BLaER1 (cell line): ENCODE measurements around the gene CADM1.

Experiments used
- H3K27ac ChIP-seq: shearing (Covaris generic); formaldehyde crosslinking; 2 replicates; pipeline ENCODE4 v1.8.1; 2022
- H3K27me3 ChIP-seq: shearing (Covaris generic); formaldehyde crosslinking; 2 replicates; pipeline ENCODE4 v1.8.1; 2022
- H3K36me3 ChIP-seq: shearing (Covaris generic); formaldehyde crosslinking; 2 replicates; pipeline ENCODE4 v1.8.1; 2022
- H3K4me1 ChIP-seq: shearing (Covaris generic); formaldehyde crosslinking; 2 replicates; pipeline ENCODE4 v1.8.1; 2022
- H3K4me2 ChIP-seq: shearing (Covaris generic); formaldehyde crosslinking; 2 replicates; pipeline ENCODE4 v1.8.1; 2022
- H3K4me3 ChIP-seq: shearing (Covaris generic); formaldehyde crosslinking; 2 replicates; pipeline ENCODE4 v1.8.1; 2022
- H3K9ac ChIP-seq: shearing (Covaris generic); formaldehyde crosslinking; 2 replicates; pipeline ENCODE4 v1.8.1; 2022
- H3K9me3 ChIP-seq: shearing (Covaris generic); formaldehyde crosslinking; 2 replicates; pipeline ENCODE4 v1.8.1; 2022
- H4K20me1 ChIP-seq: shearing (Covaris generic); formaldehyde crosslinking; 2 replicates; pipeline ENCODE4 v1.8.1; 2022
- Cebpa-rat ChIP-seq: shearing (Covaris generic); IDR thresholded peaks from 2 replicates; pipeline ENCODE4 v1.8.1; 2022

CADM1 gene

DNA sequence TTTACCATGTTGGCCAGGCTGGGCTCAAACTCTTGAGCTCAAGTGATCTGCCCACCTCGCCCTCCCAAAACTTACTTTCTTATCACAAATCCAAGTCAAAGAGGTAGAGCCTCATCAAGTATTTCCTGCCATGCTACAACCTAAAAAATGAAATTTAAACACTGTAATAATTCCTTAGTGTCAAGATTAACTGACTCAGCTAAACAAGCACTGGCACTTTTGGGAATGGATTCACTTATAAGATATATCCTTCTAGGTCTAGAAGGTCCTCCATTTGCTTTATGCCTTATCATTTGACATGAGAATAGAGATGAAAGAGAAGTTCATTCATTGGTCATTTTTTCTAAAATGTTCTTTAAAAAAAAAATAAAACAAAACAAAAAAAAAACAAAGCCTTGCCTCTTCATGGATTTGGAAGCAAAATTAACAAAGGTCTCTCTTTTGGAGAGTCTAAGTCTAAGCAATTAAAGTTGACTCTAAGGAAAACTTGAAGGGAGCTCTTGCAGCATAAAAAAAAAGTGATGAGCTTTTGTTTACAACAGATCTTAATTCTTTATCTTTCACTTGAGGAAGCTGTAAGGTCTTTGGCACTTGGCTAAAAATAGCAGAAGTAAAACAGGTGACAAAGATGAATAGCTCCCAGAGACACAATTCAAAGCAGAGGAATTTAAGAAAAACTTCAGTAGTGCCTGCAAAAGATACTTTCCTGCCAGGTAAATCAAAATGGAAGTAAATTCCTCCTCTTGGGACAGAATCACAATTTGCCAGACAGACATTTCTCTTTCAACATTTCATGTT is 50.3 kb downstream of the CADM1 start:
- TF ChIP-seq Cebpa-rat = no peak
- Histone ChIP-seq H3K9ac (no peak overlapping the region), H3K4me2 (no peak overlapping the region)

GRCh38 chr11:115452241-115452640 is 52.0 kb downstream of the CADM1 start:
- Histone ChIP-seq H3K9me3 (peaks cover 11% of the 10 kb centered on the region), H3K27ac (no peak overlapping the region), H3K9ac (no peak overlapping the region), H3K4me1 (no peaks in the 10 kb centered on the region), H3K4me3 (no peak overlapping the region), H3K27me3 (no peaks in the 10 kb centered on the region), H3K36me3 (no peaks in the 10 kb centered on the region), H3K4me2 (no peak overlapping the region), H4K20me1 (no peaks in the 10 kb centered on the region)
- no peak for TF ChIP-seq Cebpa-rat

More for the DNA sequence above, 50.3 kb downstream of the CADM1 start:
- H4K20me1 ChIP-seq = no peaks in the 10 kb centered on the region
- no peak overlapping the region for H3K27ac ChIP-seq
- H3K36me3 ChIP-seq = no peaks in the 10 kb centered on the region
- H3K27me3 ChIP-seq = no peaks in the 10 kb centered on the region
- H3K9me3 ChIP-seq = no peaks in the 10 kb centered on the region
- H3K4me3 ChIP-seq = no peak overlapping the region
- no peaks in the 10 kb centered on the region for H3K4me1 ChIP-seq

DNA sequence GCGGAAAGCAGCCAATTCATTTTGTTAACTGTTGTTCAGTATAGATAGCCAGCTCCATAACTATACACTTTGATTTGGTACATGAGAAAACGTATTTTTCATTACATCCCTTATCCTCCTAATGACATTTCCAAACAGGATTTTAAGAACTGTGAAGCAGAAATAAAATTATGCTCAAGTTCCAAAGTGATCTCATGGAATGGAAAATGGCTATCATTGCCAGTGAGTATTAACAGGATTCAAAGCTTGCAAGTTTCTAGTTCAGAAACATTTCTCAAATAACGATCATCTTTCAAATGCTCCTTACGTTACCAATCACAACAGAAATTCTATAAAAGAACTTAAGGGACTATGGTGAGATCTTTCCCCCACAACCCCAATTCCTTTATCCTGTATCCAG is 53.7 kb downstream of the CADM1 start:
- Histone ChIP-seq H3K4me3 (no peak overlapping the region), H3K36me3 (no peaks in the 10 kb centered on the region), H3K4me1 (no peaks in the 10 kb centered on the region), H4K20me1 (no peaks in the 10 kb centered on the region), H3K9ac (no peak overlapping the region), H3K4me2 (no peak overlapping the region), H3K27ac (no peak overlapping the region), H3K9me3 (peaks cover 21% of the 10 kb centered on the region), H3K27me3 (no peaks in the 10 kb centered on the region)
- TF ChIP-seq Cebpa-rat = no peak

DNA sequence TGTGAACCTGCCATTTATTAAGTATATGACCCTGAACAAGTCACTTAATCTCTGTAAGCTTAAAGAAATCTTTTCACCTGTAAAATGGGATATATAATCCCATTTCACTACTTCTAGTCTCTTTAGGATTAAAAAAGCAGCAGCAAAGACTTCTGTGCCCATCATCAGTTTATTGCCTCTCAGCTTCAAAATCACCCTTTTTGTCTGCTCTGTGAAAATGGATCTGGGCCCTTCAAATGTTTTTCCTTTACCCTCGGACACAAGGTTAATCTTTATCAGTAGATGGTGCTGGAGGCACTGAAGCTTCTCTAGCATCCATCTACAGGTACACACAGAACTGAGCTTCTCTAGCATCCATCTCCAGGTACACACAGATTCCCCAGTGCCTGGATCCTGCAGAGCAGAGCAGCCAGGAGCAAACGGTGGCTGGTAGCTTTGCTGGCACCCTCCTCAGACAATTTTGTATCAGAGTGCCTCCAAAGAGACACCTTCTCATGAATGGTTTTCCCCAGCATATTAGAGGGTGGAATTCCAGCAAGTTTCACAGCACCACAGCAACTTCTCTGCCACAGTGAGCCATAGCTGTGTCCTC is 56.8 kb downstream of the CADM1 start:
- Histone ChIP-seq H3K9ac (no peak overlapping the region), H3K27me3 (no peaks in the 10 kb centered on the region), H3K4me3 (no peak overlapping the region), H3K4me2 (no peak overlapping the region), H3K9me3 (peaks cover 21% of the 10 kb centered on the region), H3K4me1 (no peaks in the 10 kb centered on the region), H3K36me3 (no peaks in the 10 kb centered on the region), H4K20me1 (no peaks in the 10 kb centered on the region), H3K27ac (no peak overlapping the region)
- no peak for TF ChIP-seq Cebpa-rat

DNA sequence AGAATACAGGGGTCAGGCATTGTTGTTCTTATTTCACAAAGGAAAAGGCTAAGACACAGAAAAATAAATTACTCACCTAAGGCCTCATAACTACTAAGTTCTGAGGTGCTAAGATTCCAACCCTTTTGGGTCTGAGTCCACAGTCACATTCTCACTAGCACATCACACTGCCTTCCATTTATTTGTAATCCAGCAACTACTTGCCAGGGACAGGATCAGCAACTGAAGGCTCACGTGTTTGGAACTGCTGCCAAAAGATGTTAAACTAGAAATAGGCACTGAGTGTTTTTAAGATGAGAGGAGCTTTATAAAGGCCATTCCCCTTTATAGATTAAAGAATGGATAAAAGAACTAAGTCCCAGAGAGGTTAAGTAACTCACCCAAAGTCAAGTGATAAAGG is 58.0 kb downstream of the CADM1 start:
- Histone ChIP-seq H3K4me1 (no peaks in the 10 kb centered on the region), H3K4me2 (no peak overlapping the region), H4K20me1 (no peaks in the 10 kb centered on the region), H3K36me3 (no peaks in the 10 kb centered on the region), H3K27ac (no peak overlapping the region), H3K9me3 (peaks cover 21% of the 10 kb centered on the region), H3K9ac (no peak overlapping the region), H3K4me3 (no peak overlapping the region), H3K27me3 (no peaks in the 10 kb centered on the region)
- no peak for TF ChIP-seq Cebpa-rat

DNA sequence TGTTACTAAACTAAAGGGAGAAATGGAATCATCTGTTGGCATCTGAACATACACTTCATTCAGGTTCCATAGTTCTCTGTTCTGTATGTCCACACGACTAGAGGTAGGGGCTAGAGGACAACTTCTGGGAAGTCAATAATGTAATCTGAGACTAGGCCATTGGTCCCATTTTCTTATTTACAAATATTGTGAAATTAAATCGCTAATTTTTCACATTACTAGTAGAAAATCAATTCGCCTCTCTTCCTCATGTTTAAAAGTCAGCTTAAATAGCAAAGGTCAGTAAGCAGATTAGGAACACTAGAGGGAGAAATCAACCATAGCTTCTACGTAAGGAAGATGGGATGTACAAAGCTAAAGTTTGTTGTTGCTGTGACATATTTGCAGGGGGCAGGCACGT is 59.7 kb downstream of the CADM1 start:
- TF ChIP-seq Cebpa-rat = no peak
- Histone ChIP-seq H3K4me1 (no peaks in the 10 kb centered on the region), H3K9ac (no peak overlapping the region), H3K27ac (no peak overlapping the region), H3K27me3 (no peaks in the 10 kb centered on the region), H3K36me3 (no peaks in the 10 kb centered on the region), H3K9me3 (peaks cover 21% of the 10 kb centered on the region), H3K4me3 (no peak overlapping the region), H3K4me2 (no peak overlapping the region), H4K20me1 (no peaks in the 10 kb centered on the region)

DNA sequence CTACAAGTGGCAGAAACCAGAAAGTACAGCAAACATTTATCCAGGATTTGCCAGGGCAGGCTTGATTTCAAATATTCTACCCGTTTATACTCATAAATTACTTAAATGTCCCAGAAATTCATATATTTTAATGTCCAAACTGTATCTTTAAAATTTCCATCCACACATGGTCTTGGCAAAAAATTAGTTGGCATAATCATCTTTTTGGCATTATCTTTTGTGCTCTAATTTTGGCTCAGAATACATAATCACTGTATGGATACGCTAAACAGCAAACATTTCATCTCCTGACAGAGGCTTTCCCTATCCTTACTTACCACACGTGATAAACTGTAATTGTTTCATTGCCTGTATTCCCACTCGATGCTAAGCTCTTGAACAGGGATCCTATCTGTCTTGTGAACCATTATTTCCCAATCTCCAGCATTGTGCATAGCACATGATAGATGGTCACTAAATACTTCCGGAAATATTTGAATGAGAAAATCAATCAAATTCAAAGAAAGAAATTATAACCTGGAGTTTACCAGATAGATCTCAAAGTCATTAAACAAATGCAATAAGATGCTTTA is 64.2 kb downstream of the CADM1 start:
- H3K27ac ChIP-seq = no peak overlapping the region
- no peaks in the 10 kb centered on the region for H3K4me1 ChIP-seq
- no peaks in the 10 kb centered on the region for H3K9me3 ChIP-seq
- no peak overlapping the region for H3K4me3 ChIP-seq
- no peak overlapping the region for H3K9ac ChIP-seq
- H4K20me1 ChIP-seq = no peaks in the 10 kb centered on the region
- H3K27me3 ChIP-seq = no peaks in the 10 kb centered on the region
- no peaks in the 10 kb centered on the region for H3K36me3 ChIP-seq
- H3K4me2 ChIP-seq = no peak overlapping the region
- no peak for TF ChIP-seq Cebpa-rat

DNA sequence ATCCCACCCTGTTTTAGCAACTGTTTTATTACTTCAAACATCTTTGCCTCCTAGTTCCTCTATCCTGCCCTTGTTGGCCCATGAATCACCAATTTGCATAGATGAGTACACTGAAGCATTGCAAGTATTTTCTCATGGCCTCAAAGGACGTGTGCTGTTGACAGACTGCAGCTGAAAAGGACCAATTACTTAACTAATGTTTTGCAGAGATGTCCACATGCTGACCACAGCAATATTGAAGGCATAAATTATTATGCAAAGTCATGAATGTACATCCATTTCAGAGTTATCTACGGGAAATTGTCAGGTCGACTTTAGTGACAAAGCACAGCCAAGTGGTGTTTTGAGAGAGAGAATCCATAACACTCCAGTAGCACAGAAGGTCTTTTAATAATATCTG is 64.8 kb downstream of the CADM1 start:
- no peaks in the 10 kb centered on the region for H4K20me1 ChIP-seq
- no peaks in the 10 kb centered on the region for H3K4me1 ChIP-seq
- TF ChIP-seq Cebpa-rat = no peak
- no peaks in the 10 kb centered on the region for H3K9me3 ChIP-seq
- no peaks in the 10 kb centered on the region for H3K36me3 ChIP-seq
- no peak overlapping the region for H3K4me2 ChIP-seq
- no peak overlapping the region for H3K27ac ChIP-seq
- no peak overlapping the region for H3K4me3 ChIP-seq
- no peak overlapping the region for H3K9ac ChIP-seq
- H3K27me3 ChIP-seq = no peaks in the 10 kb centered on the region

DNA sequence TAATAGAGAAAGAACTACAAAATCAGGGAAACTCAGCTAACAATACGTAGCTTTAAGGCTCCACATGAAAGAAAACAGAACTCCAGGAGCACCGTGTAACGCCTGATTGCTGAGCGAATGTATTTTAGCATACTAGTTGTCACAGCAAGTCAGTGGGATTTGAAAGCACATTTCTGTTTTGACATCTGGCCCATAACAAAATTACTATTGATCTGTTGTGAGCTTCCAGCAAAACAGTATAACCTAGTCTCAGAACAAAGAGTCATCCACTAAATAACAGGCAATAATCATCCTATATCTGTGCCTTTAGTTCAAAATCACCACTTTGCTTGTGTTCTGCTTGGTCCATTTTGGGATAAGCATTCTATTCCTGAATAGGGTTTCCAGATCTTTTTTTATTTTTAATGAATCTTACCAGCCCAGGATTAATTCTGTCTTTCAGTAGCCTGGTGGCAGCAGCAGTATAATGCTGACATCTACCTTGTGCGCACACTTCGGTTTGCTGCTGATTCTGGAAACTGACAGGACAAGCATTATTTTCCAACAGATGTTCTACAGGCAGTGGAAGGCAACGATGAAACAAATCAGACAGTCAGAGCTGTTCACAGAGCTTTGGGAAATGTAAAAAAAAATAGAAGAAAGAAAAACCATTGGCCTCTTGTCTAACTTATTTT is 66.2 kb downstream of the CADM1 start:
- Histone ChIP-seq H3K9me3 (no peaks in the 10 kb centered on the region), H4K20me1 (no peaks in the 10 kb centered on the region), H3K27me3 (no peaks in the 10 kb centered on the region), H3K4me2 (no peak overlapping the region), H3K4me1 (no peaks in the 10 kb centered on the region), H3K4me3 (no peak overlapping the region), H3K9ac (no peak overlapping the region), H3K27ac (no peak overlapping the region), H3K36me3 (no peaks in the 10 kb centered on the region)
- TF ChIP-seq Cebpa-rat = no peak

DNA sequence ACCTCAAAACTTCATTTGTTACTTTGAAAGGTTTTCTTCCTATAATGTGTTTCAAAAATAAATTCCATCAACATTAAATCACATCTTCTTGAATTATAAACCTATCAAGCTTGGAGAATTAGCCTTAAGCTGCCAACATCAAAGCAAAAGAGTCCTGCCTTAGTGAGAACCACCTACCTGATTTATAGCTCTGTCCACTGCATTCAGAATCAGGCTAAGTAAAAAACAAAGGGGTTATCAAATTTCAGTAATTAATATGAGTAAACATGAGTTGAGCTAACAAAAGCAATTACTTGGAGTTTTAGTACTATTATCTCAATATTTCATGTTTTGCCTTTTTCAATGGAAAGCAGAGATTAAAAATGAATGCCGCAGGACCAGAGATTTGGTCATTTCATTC is 73.9 kb downstream of the CADM1 start:
- Histone ChIP-seq H3K36me3 (no peaks in the 10 kb centered on the region), H3K4me3 (no peak overlapping the region), H3K4me1 (no peaks in the 10 kb centered on the region), H3K27me3 (no peaks in the 10 kb centered on the region), H4K20me1 (no peaks in the 10 kb centered on the region), H3K9ac (no peak overlapping the region), H3K27ac (no peak overlapping the region), H3K4me2 (no peak overlapping the region), H3K9me3 (no peaks in the 10 kb centered on the region)
- TF ChIP-seq Cebpa-rat = no peak
